Ovary (tissue), 9 donors: ENCODE measurements around the gene PLLP. TPM values are rescaled to one million over a fixed set of nuclear protein-coding genes. Genes with fewer than 3 reads are reported as not detected.

ENCODE experiments used
- DNase-seq, 5 donors: peaks; one replicate each; pipeline ENCODE4 v3.0.0-alpha.2; 2019 to 2020
- H3K27ac ChIP-seq, 2 donors: fragments of 200-600 bp; one replicate each; pipeline versions ENCODE4 v1.5.1 to v1.8.0; 2019 to 2022
- H3K27me3 ChIP-seq: fragments of 200-600 bp; one replicate; pipeline ENCODE4 v1.8.0; 2022
- H3K36me3 ChIP-seq: fragments of 200-600 bp; sonication (generic); one replicate; pipeline ENCODE4 v1.5.1; 2019
- H3K4me1 ChIP-seq: one replicate; pipeline ENCODE4 v1.8.1; 2013; ENCODE audit warnings: mild to moderate bottlenecking, moderate library complexity; ENCODE audit not compliant: insufficient read depth
- H3K4me3 ChIP-seq: fragments of 200-600 bp; sonication (generic); one replicate; pipeline ENCODE4 v1.5.1; 2017
- H3K9me3 ChIP-seq, 2 donors: fragments of 200-600 bp in 1 of 2; sonication (generic) in 1 of 2; one replicate each; pipeline versions ENCODE4 v1.5.1 to v1.8.1; 2013 to 2019; ENCODE audit warnings: mild to moderate bottlenecking in 1 of 2, moderate library complexity in 1 of 2
- CTCF ChIP-seq, 3 donors: fragments of 450-650 bp in 2 of 3; fragments of 200-600 bp in 1 of 3; IDR thresholded peaks; one replicate each; pipeline versions ENCODE4 v1.5.1 to v1.8.0; 2016 to 2022; ENCODE audit warnings: antibody characterized with exemption in 3 of 3, mild to moderate bottlenecking in 1 of 3
- EP300 ChIP-seq: sonication (generic); formaldehyde crosslinking; IDR thresholded peaks from one replicate; pipeline ENCODE4 v1.6.1; 2017; ENCODE audit warnings: antibody characterized with exemption
- POLR2A ChIP-seq: fragments of 450-650 bp; IDR thresholded peaks from one replicate; pipeline ENCODE4 v1.6.1; 2017; ENCODE audit warnings: antibody characterized with exemption, mild to moderate bottlenecking, moderate library complexity
- WGBS, 3 donors: extraction: QIAGEN DNeasy Blood & Tissue Kit in 1 of 3; methylation state at CpG; one replicate each; pipeline versions ENCODE4 v1.1.5 to v1.1.7; 2013 to 2017; 5-methylcytosine and 5-hydroxymethylcytosine counted together
- intact Hi-C, 4 donors: fragments of 100-400 bp; cut with DNase I; formaldehyde crosslinking; loops; one replicate each; pipeline versions ENCODE4 v1.11.0 to v1.15.1; 2022 to 2023
- polyA plus RNA-seq, 2 donors: library from polyadenylated mRNA; stranded (reverse); fragments of 200-250 nt in 1 of 2; fragments of 350-450 nt in 1 of 2; fragmentation: Illumina TruSeq in 1 of 2; extraction: RNeasy Lipid Tissue Mini Kit (QIAGEN cat#74804) in 1 of 2; gene quantifications; one replicate each; pipeline ENCODE4 v1.2.3, GENCODE V29; 2013 to 2014
- total RNA-seq, 7 donors: library from RNA; depleted of rRNA in 2 of 7; stranded (reverse); fragments of >200 nt in 2 of 7; fragmentation: NEBNext Ultra II Directional in 3 of 7; extraction: Animal tissue kit (Norgen Biotek cat#: 25700) in 3 of 7; gene quantifications; one replicate each; pipeline versions ENCODE4 v1.1.0 to v1.2.4, GENCODE V29; 2016 to 2023
- donor health status: DM: no; HTN: no; CAD: no; lungs with moderate emphysema.
- donor health status: DM: no; HTN: no; CAD: no.
- donor health status: Bipolar disorder and iron deficiency.
- donor health status: DM: yes; HTN: yes; CAD: no.
- donor health status: DM: no; HTN: no; CAD: no.
- donor health status: DM: yes; HTN: yes; CAD: no.

The PLLP gene
- total and polyA plus RNA-seq, 9 donors = 0.94 to 54.2 (median 4.0) TPM

- Histone ChIP-seq H3K27ac (no peak overlapping the region), H3K4me1 (no peaks in the 10 kb centered on the region), H3K4me3 (no peak overlapping the region), H3K9me3 (no peaks in the 10 kb centered on the region), H3K27me3 (no peaks in the 10 kb centered on the region), H3K36me3 (no peaks in the 10 kb centered on the region)
- TF ChIP-seq EP300 (no peak), POLR2A (no peak), CTCF (IDR thresholded peaks at IDR 0.05) (no peak)
- 41 to 54% (median 42%) methylated on average over 1 of the region's 1 CpG for WGBS, 3 donors
- no peak for DNase-seq
- intact Hi-C loops = no loop called here
These were observed 41.0 kb upstream of the PLLP start for GRCh38 chr16:57325458-57325857.

- WGBS, 3 donors = 52 to 60% (median 53%) methylated on average over 2 of the region's 2 CpGs
- H3K36me3 ChIP-seq = no peaks in the 10 kb centered on the region
- no peak for TF ChIP-seq EP300
- no peak for TF ChIP-seq POLR2A
- H3K27me3 ChIP-seq = no peaks in the 10 kb centered on the region
- H3K4me1 ChIP-seq = no peaks in the 10 kb centered on the region
- no peak overlapping the region for H3K4me3 ChIP-seq
- intact Hi-C loops = no loop called here
- DNase-seq = no peak
- H3K9me3 ChIP-seq = no peaks in the 10 kb centered on the region
- no peak overlapping the region for H3K27ac ChIP-seq
These were observed 40.3 kb upstream of the PLLP start for GRCh38 chr16:57324749-57325148.

DNA sequence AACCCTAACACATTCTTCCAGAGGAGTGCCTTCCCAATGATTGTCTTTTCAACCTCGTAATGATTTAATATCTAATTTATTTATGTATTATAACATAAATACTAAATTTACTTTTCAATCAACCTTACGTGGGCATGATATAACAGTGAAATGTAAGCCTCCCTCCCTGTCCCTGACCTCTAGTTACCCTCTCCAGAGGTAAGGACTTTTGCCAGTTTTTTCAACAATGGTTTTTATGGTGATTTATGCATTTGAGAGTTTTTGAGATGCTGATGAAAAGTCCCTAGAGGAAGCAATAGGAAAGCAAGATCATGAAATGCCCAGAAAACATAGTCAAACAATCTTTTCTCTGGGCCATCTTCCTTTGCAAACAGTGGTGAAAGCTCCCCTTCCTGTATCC, 35.2 kb upstream of the PLLP start:
- H3K27me3 ChIP-seq = no peaks in the 10 kb centered on the region
- DNase-seq = no peak
- no peak overlapping the region for H3K27ac ChIP-seq
- H3K36me3 ChIP-seq = no peaks in the 10 kb centered on the region
- no peaks in the 10 kb centered on the region for H3K9me3 ChIP-seq
- WGBS, 3 donors = 33 to 53% (median 46%) methylated on average over 2 of the region's 2 CpGs
- no peak overlapping the region for H3K4me3 ChIP-seq
- no peaks in the 10 kb centered on the region for H3K4me1 ChIP-seq
- TF ChIP-seq EP300 (no peak), CTCF (IDR thresholded peaks at IDR 0.05) (no peak), POLR2A (no peak)
- intact Hi-C loops = loop anchor here in 1 of 4 donors (5.0 kb wide), 1 partner anchor 53 kb away; the partner anchor contains the start of gene CX3CL1

- Histone ChIP-seq H3K27ac (no peak overlapping the region), H3K9me3 (no peaks in the 10 kb centered on the region), H3K4me1 (no peaks in the 10 kb centered on the region), H3K4me3 (no peak overlapping the region), H3K36me3 (no peaks in the 10 kb centered on the region), H3K27me3 (no peaks in the 10 kb centered on the region)
- no peak for DNase-seq
- WGBS, 3 donors = 68 to 71% (median 69%) methylated on average over 13 of the region's 13 CpGs
- intact Hi-C loops = loop anchor here in 1 of 4 donors (5.0 kb wide), 1 partner anchor 54 kb away; the partner anchor contains the start of gene CX3CL1
- TF ChIP-seq CTCF (IDR thresholded peaks at IDR 0.05) (no peak), POLR2A (no peak), EP300 (no peak)
These were observed 33.9 kb upstream of the PLLP start for GRCh38 chr16:57318240-57318970.

DNA sequence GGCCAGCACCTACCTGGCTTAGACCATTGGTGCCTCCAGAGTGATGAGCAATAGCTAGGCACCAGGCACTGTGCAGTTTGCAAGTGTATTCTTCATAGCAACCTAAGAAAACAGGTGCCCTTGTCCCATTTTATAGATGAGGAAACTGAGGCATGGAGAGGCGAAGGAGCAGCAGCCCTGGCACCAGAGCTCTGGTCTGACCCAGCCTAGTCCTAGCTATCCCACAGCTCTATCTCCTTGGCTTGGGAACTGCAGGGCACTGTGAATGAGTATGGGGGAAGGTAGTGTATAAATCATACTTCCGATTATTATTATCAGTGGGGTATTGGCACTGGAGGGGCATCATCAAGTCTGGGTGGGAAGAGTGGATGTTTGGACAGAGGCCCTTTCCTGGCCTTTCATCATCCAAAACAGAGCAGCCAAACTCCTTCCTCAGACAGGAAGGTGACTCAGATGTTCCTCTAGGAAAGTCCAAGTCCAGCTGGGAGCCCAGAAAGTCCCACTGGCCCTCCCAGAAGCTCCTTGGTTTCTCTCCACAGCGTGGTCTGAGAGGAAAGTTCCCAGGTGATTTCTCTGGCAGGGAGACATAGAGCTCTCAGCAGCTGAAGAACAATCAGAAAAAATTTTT, 32.0 kb upstream of the PLLP start:
- intact Hi-C loops = loop anchor here in 1 of 4 donors (5.0 kb wide), 1 partner anchor 56 kb away; the partner anchor contains the start of gene CX3CL1
- H3K36me3 ChIP-seq = no peaks in the 10 kb centered on the region
- no peak overlapping the region for H3K27ac ChIP-seq
- H3K9me3 ChIP-seq = no peaks in the 10 kb centered on the region
- 37 to 39% (median 38%) methylated on average over 3 of the region's 3 CpGs for WGBS, 3 donors
- H3K27me3 ChIP-seq = no peaks in the 10 kb centered on the region
- peak in 1 of 5 donors; percentile 41 for DNase-seq
- H3K4me1 ChIP-seq = no peaks in the 10 kb centered on the region
- no peak for TF ChIP-seq CTCF (IDR thresholded peaks at IDR 0.05)
- no peak for TF ChIP-seq POLR2A
- TF ChIP-seq EP300 = no peak
- H3K4me3 ChIP-seq = no peak overlapping the region
